Left colon (tissue), 2 donors: Measurements from ENCODE around the gene RAB40C. TPM values are rescaled to one million over a fixed set of nuclear protein-coding genes. Genes with fewer than 3 reads are reported as not detected.

Experiments
- ATAC-seq: fragments of 200-7000 bp; cut with Tn5 transposase; one replicate; pipeline ENCODE4 v1.9.1; 2020; ENCODE audit warnings: mild to moderate bottlenecking, moderate library complexity
- DNase-seq, 2 donors: peaks; one replicate each; pipeline ENCODE4 v3.0.0-alpha.2; 2020
- intact Hi-C, 2 donors: fragments of 100-400 bp; cut with DNase I in 1 of 2; cut with micrococcal nuclease in 1 of 2; formaldehyde crosslinking; loops; one replicate each; pipeline versions ENCODE4 v1.11.2 to v1.14.0; 2022; cut with DNase I, micrococcal nuclease
- total RNA-seq, 2 donors: library from RNA; stranded (reverse); fragmentation: NEBNext Ultra II Directional; extraction: Animal tissue kit (Norgen Biotek cat#: 25700); gene quantifications; one replicate each; pipeline ENCODE4 v1.2.1, GENCODE V29; 2021
- donor health status: DM: no; HTN: no; CAD: no.
- donor health status: DM: yes; HTN: yes; CAD: no.

Gene RAB40C
- total RNA-seq, 2 donors from 2014 or later, result 38.2 to 43.4 TPM

DNA sequence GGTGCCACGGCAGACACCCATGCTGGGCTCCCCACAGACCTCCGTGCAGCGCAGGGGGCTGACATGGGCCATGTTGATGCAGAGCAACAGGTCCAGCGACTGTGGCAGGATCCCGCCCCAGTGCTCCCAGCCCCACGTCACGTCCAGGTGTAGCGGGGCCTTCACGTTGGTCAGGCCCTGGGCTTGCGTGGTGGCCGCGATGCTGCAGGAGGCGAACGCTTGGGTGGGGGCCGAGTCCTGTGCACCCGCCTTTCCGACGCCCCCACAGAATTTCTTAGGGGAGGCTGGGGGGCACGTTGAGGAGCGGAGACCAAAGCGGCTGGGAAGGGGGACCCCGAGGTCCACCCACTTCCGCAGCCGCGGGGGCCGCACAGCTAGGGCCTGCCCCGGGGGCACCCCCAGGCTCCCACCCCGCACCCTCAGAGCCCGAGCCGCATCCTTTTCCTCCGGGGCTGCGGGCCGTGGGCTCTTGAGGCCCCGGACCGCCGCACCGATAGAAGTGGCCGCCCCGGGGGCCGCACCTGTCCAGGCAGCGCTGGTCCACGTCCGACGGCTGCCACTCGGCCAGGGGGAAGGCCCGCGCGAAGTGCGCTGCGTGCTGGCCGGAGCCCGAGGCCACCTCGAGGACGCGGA lies 45.8 kb downstream of the RAB40C start:
- intact Hi-C loops, result no loop called here
- DNase-seq (no peak), ATAC-seq (no peak)

- peak; percentile 97 to 98 for DNase-seq
- ATAC-seq, result peak; percentile 84
- intact Hi-C loops, result no loop called here
Measured at GRCh38 chr16:636206-637080, 46.6 kb downstream of the RAB40C start, which contains the start of gene METTL26. METTL26 (minus strand) TSS chr16:636305; CDS start chr16:636290, 15 bp downstream.

DNA sequence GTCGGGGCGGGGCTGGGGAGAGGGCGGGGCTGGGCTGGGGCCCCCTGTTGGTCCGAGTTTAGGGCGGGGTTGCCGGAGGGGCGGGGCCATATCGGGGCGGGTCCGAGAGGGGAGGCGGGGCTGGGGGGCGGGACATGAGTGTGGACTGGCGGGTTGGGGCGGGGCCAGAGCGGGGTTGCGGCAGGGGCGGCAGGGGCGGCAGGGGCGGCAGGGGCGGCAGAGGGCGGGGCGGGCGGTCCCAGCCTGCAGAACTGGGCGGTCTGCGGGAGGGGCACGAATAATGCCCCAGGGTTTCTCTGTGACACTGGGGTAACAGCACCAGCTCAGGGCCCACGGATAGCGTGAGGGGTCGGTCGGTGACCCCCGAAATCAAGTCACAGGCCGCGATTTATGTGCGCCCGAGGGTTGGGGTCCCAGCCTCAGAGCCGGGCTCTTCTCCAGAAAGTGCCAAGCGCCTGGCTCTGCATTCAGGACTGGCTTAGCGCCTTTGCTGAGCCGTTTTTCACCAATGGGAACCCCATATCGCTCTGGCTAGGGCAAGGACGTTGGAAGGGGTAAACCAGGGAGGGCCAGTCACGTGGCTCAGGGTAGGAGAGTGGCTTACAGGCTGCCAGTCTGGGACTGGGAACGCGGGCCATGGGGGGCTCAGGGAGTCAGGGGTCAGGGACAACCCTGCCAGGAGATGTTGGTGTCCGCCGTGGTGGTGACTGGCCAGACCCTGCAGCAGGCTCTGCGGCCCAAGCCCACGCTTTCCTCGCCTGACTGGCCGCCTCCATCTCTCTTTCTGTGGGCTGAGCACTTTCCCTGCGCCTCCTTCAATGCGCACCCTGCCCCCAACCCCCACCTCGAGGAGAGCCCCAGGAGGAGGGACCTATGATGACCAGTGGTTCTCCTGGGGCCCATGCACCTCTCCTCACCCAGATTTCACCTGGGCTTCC lies 47.5 kb downstream of the RAB40C start:
- ATAC-seq (peak; percentile 71), DNase-seq (peak; percentile 88 to 93)
- intact Hi-C loops, result no loop called here

DNA sequence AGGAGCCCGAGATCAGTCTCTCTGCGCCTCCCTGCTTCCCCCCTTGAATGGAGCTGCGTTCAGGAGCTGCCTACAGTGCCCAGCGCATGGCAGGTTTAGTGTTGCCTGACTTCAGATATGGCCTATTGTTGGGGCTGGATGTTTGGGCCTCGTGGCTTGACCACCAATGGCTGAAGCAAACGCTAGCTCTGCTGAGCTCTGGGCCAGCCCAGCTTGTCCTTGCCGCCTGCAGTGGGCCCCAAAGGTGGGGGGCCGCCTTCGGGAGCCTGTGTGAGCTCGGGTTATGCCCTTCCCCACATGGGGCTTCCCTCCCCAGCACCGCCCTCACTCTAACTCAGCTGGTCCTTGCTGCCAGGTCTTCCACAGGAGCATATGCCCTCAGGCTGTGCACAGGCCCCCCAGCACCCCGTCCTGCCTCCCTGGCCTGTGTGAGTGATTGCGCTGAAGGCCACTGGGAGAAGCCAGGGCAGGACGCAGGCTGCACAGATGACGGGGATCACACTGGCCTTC lies 48.2 kb downstream of the RAB40C start:
- intact Hi-C loops, result no loop called here

GRCh38 chr16:638836-639235 lies 49.0 kb downstream of the RAB40C start:
- DNase-seq (no peak), ATAC-seq (no peak)
- intact Hi-C loops, result no loop called here

More for the DNA sequence above, 48.2 kb downstream of the RAB40C start:
- DNase-seq (no peak), ATAC-seq (no peak)

GRCh38 chr16:640614-641013 lies 50.7 kb downstream of the RAB40C start:
- intact Hi-C loops, result no loop called here
- DNase-seq, result no peak
- no peak for ATAC-seq

- DNase-seq (peak; percentile 90 to 93), ATAC-seq (peak; percentile 64)
- intact Hi-C loops, result no loop called here
Measured at GRCh38 chr16:641326-642188, 51.7 kb downstream of the RAB40C start, which contains the start of gene MCRIP2. MCRIP2 (plus strand) TSS chr16:641828; CDS start chr16:641992, 164 bp downstream.

DNA sequence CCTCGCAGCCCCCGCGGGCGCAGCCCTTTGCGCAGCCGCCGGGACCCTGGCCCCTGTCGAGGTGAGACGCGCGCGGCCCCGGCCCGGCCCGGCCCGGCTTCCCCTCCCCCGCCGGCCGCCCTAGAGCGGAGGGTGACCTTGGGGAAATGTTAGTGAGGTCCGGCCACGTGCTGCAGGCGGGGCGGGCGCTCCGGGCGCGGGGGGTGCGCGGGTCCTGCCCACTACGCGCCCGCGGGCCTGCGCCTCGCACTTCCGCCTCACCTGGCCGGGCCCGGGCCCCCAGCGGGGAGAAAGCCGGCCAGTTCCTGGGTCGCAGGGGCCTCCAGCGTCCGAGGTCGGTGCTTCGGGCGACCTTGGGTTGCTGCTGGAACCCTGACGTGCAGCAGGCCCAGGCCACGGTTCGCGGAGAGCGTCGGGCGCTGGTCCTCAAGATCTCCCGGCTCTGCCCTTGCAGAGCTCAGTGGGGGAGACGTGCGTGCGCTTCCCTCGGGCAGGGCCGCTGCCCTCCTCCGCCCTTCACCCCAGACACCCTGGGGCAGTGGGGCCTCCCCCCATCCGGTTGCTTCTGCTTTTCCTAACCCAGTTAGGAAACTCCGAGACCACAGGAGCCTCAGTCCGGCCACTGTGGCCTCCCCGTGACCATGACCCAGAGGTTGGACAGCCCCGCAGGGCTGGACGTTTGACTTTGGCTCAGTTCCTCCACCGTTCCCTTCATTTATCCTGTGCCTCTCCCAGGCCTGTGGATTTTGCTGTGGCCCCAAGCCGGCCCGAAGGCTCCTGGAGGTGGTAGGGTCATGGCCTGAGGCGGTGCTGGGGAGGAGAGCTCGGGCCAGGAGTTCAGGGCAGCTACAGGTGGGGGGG lies 52.6 kb downstream of the RAB40C start:
- DNase-seq (peak; percentile 82 to 86), ATAC-seq (peak; percentile 66)
- intact Hi-C loops, result no loop called here

- intact Hi-C loops, result no loop called here
- no peak for DNase-seq
- ATAC-seq, result no peak
Measured at GRCh38 chr16:643050-643368, 53.1 kb downstream of the RAB40C start.

- no peak for DNase-seq
- no peak for ATAC-seq
- intact Hi-C loops, result no loop called here
Measured at GRCh38 chr16:644556-644955, 54.7 kb downstream of the RAB40C start.

DNA sequence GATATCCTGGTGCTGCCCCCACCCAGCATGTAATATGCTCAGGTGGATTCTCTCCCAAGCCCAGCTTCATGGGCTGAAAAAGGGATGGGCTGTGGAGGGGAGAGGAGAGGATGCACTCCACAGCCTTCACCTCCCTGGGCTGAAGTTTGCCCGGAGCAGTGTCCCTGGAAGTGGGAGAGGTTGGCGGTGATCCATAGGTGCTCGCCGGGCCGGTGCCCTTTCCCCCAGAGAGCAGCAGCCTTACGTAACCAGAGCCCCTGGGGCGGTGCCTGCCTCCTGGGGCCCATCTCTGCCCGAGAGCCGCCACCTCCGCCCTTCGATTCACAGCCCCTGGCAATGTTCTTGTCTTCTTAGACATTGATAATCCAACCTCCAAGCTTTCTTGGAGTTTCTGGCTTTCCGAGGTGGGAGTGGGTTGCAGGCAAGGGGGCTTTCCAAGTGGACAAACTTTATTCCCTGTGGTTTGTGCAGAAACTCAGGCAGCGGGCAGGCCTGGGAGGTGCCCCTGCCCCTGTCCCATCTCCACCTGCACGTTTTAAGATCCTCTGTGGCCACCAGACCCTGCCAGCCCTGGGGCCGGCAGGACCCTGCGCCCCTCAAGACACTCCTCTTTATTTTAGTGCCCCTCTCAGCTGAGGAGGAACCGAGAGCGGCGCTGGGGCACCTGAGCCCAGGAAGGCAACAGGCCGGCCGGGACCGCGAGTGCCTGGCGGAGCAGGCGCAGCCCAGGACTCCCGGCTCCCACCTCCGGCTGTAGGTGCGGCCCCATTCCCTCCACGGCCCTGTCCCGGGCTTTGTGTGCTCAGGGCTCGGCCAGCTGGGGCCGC lies 56.2 kb downstream of the RAB40C start:
- DNase-seq (peak; percentile 63 to 87), ATAC-seq (peak; percentile 3)
- intact Hi-C loops, result no loop called here

DNA sequence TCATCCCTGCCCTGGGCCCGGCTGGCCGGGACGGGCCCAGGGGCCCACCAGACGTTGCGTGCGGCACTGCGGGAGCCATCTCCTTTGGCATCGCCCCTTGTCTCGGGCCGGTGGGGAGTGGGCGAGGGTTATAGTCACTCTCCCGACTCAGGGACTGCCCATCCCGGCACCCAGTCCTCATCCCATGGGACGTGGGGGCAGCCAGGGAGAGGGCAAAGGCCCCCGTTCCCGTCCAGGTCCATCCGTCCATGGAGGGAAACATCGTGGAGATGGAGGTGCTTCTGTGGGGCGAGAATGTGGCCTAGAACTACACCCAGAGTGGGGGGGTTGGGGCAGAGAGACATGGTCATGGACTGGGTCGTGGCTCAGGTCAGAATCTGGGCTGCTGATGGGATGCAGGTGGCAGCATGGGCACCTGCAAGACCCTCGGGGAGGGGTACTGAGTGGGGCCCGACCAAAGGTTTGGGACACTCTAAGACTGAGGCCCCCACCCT lies 56.9 kb downstream of the RAB40C start:
- no peak for ATAC-seq
- intact Hi-C loops, result no loop called here
- no peak for DNase-seq

DNA sequence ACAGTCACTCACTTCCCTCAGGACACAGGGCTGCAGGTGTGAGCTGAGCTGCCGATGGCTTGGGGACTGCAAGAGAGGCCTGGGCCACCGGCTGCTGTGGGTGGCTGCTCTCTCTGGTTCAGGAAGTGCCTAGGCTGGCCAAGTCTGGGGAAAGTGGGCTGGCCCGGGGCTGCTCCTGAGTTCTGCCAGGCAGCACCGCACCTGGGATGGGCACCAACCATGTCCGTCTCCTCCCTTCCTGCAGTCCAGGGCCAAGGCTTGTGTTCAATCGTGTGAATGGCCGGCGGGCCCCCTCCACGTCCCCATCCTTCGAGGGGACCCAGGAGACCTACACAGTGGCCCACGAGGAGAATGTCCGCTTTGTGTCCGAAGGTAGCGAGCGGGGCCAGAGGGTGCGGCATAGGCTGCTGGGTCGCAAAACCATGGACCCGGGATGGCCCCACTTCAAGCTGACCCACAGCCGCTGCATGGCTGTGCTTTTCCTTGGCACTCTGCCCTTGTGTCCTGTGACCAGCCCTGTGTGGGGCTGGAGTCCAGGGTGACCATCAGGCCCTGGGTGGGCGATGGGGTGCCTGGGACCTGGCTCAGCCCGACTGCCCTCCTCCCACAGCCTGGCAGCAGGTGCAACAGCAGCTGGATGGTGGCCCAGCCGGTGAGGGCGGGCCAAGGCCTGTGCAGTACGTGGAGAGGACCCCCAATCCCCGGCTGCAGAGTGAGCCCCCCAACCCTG lies 57.5 kb downstream of the RAB40C start:
- intact Hi-C loops, result no loop called here
- ATAC-seq, result peak; percentile 30
- DNase-seq, result peak; percentile 61 to 64

- ATAC-seq (peak; percentile 59), DNase-seq (peak; percentile 85 to 88)
- intact Hi-C loops, result no loop called here
Measured at GRCh38 chr16:648071-648780, 58.4 kb downstream of the RAB40C start.
